Measurements from ENCODE around the gene KIF26B. TPM values are rescaled to one million over a fixed set of nuclear protein-coding genes. Genes with fewer than 3 reads are reported as not detected.

Gene KIF26B
- total RNA-seq, 1 donor from 2014 or later, result 3.5 TPM

DNA sequence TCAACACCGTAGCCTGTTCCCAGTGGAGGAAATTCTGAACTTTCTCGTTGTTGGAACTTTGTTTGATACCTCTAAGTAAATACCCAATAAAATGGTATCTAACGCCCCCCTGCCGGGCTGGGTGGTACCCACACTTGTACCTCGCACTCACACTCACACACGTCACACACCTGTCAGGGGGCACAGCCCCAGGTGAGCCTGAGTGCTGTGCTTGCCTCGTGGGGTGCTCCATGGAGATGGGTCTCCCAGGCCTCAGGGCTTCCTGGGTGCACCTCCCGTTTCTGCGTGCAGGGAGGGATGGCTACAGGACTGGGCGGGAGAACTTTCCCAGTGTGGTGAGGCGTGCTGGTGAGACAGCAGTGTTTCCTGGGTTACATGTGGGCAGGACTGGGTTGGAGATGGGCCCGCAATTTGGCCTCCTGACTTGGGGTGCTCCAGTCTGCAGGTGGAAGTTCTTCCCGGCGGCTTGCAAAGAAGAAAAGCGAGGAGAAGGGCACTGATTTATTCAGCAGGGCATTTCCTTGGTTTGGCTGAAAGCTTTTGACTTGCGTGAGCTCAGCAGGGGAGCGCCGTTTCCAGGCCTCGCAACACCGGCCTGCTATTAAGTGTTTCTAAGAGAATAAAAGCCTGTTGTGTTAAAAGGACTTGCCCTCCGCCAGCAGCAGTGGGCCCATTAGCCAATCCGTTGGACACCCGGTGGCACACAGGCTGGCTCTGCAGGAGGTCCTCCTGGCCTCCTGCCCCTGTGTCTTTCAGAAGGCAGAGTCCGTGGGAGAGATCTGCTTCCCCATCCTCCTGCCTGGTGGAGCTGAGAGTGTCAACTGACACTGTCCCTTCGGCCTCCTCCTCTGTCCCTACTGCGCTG is 79.7 kb downstream of the KIF26B start:
- H3K4me3 ChIP-seq, result no peak overlapping the region
- H3K9me3 ChIP-seq (replicated peaks), result no peaks in the 10 kb centered on the region
- no peaks in the 10 kb centered on the region for H3K36me3 ChIP-seq
- no peaks in the 10 kb centered on the region for H3K4me1 ChIP-seq
- H3K27me3 ChIP-seq (ENCODE audit: low read depth), result peaks cover 42% of the 10 kb centered on the region
- no peak overlapping the region for H3K27ac ChIP-seq (replicated peaks)
- TF ChIP-seq, protein P1, sequence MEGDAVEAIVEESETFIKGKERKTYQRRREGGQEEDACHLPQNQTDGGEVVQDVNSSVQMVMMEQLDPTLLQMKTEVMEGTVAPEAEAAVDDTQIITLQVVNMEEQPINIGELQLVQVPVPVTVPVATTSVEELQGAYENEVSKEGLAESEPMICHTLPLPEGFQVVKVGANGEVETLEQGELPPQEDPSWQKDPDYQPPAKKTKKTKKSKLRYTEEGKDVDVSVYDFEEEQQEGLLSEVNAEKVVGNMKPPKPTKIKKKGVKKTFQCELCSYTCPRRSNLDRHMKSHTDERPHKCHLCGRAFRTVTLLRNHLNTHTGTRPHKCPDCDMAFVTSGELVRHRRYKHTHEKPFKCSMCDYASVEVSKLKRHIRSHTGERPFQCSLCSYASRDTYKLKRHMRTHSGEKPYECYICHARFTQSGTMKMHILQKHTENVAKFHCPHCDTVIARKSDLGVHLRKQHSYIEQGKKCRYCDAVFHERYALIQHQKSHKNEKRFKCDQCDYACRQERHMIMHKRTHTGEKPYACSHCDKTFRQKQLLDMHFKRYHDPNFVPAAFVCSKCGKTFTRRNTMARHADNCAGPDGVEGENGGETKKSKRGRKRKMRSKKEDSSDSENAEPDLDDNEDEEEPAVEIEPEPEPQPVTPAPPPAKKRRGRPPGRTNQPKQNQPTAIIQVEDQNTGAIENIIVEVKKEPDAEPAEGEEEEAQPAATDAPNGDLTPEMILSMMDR (IDR thresholded peaks at IDR 0.05; ENCODE audit: borderline replicate concordance), result no peak
- intact Hi-C loops (cut with micrococcal nuclease), result no loop called here
- no peak for DNase-seq

DNA sequence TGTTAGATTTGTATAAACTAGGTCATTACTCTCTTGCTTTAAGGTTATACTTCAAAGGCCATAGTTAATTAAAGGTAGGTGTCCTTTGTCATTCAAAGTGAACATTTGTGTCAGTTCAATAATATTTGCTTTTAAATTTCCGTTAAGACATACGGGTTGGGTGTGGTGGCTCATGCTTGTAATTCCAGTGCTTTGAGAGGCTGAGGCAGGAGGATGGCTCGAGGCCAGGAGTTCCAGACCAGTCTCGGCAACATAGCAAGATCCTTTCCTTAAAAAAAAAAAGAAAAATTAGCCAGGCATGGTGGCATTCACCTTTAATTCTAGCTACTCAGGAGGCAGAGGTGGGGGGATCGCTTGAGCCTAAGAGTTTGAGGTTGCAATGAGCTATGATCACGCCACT is 80.4 kb downstream of the KIF26B start:
- Histone ChIP-seq H3K4me1 (no peaks in the 10 kb centered on the region), H3K27ac (replicated peaks) (no peak overlapping the region), H3K4me3 (no peak overlapping the region), H3K36me3 (no peaks in the 10 kb centered on the region), H3K27me3 (ENCODE audit: low read depth) (peaks cover 48% of the 10 kb centered on the region), H3K9me3 (replicated peaks) (no peaks in the 10 kb centered on the region)
- intact Hi-C loops (cut with micrococcal nuclease), result no loop called here
- TF ChIP-seq, protein P1 (IDR thresholded peaks at IDR 0.05; ENCODE audit: borderline replicate concordance), result no peak
- no peak for DNase-seq

DNA sequence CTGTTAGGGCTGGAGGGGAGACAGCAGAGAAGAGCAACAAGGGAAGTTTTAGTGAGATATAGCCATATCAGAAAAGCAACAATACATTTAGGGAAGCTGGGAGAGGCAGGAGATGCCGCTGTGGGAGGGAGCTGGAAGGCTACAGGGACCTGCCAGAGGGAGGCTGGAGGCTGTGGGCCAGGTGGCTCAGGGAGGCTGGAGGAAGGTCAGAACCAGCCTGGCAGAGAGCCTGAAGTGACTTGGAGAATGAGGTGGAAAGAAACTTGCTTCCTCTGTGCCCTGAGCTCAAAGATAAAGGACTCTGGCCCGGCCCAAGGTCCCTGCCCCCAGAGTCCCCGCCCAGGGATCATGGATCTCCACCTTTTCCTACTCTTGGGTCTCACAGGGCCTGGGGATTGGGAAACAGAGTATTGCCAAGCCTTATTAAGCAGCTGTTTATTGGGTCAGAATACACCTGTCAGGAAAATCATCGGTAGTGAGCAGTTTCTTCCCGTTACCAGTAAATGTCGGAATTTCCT is 85.9 kb downstream of the KIF26B start:
- Histone ChIP-seq H3K4me1 (no peaks in the 10 kb centered on the region), H3K4me3 (no peak overlapping the region), H3K9me3 (replicated peaks) (no peaks in the 10 kb centered on the region), H3K27ac (replicated peaks) (no peak overlapping the region), H3K27me3 (ENCODE audit: low read depth) (peaks cover 50% of the 10 kb centered on the region), H3K36me3 (no peaks in the 10 kb centered on the region)
- intact Hi-C loops (cut with micrococcal nuclease), result no loop called here
- TF ChIP-seq, protein P1 (IDR thresholded peaks at IDR 0.05; ENCODE audit: borderline replicate concordance), result no peak
- no peak for DNase-seq

DNA sequence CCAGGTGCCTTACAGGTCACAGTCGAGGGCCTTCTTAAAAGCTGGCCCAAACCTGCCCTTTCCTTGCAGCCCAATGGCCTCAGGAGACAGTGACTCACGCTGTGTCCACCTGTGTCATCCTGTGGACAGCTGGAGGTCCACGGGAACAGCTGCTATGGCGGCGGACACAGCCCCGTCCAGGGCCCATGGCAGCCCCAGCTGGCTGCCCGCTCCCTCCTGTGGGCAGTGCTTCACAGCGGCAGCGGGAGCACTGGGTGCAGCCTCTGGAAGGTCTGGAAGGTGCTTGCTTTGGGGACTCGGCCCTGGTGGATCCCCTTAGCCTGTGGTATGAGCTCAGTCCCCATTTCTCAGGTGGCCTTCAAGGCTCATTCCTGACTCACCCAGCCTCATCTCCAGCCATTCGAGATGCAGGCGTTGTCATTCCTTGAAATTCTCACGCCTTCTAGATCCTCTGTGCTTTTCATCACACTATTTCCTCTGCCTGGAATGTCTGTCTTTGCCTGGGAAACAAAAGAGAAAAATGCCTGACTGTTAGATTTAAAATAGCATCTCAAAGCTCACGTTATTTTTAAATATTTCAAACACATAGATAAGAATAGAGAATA is 86.8 kb downstream of the KIF26B start:
- Histone ChIP-seq H3K4me1 (no peaks in the 10 kb centered on the region), H3K27ac (replicated peaks) (no peak overlapping the region), H3K27me3 (ENCODE audit: low read depth) (peaks cover 43% of the 10 kb centered on the region), H3K36me3 (no peaks in the 10 kb centered on the region), H3K4me3 (no peak overlapping the region), H3K9me3 (replicated peaks) (no peaks in the 10 kb centered on the region)
- no peak for DNase-seq
- intact Hi-C loops (cut with micrococcal nuclease), result no loop called here
- TF ChIP-seq, protein P1 (IDR thresholded peaks at IDR 0.05; ENCODE audit: borderline replicate concordance), result no peak

DNA sequence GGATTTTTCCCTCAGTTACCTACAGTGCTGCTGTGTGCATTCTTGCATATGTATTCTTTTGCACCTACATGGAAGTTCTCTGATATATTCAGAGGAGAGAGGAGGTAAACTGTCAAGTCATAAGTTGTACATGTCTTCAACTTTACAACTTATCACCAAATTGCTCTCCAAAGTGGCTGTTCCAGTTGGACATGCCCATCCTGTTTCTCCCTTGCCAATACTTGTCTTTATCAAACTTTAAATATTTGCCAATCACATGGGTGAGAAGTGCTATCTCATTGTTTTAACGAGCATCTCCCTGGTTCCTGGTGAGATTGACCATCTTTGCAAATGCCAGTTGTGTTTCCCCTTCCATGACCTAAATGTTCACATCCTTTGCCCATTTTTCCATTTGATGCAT is 88.2 kb downstream of the KIF26B start:
- Histone ChIP-seq H3K9me3 (replicated peaks) (no peaks in the 10 kb centered on the region), H3K4me3 (no peak overlapping the region), H3K27me3 (ENCODE audit: low read depth) (peaks cover 30% of the 10 kb centered on the region), H3K36me3 (no peaks in the 10 kb centered on the region), H3K4me1 (no peaks in the 10 kb centered on the region), H3K27ac (replicated peaks) (no peak overlapping the region)
- TF ChIP-seq, protein P1 (IDR thresholded peaks at IDR 0.05; ENCODE audit: borderline replicate concordance), result no peak
- DNase-seq, result no peak
- intact Hi-C loops (cut with micrococcal nuclease), result no loop called here
